Right lobe of liver (tissue), 6 donors: ENCODE results near the gene SPINT1. TPM values are rescaled to one million over a fixed set of nuclear protein-coding genes. Genes with fewer than 3 reads are reported as not detected.

Experiments used
- ATAC-seq, 4 donors: fragments of 200-7000 bp; cut with Tn5 transposase; one replicate each; pipeline ENCODE4 v1.9.1; 2020; ENCODE audit warnings: mild to moderate bottlenecking in 4 of 4, moderate library complexity in 4 of 4
- DNase-seq, 3 donors: peaks; one replicate each; pipeline ENCODE4 v3.0.0-alpha.2; 2020
- H3K27ac ChIP-seq, 3 donors: fragments of 200-600 bp; one replicate each; pipeline ENCODE4 v1.8.0; 2022
- H3K27me3 ChIP-seq, 2 donors: fragments of 200-600 bp; one replicate each; pipeline ENCODE4 v1.8.0; 2022
- H3K36me3 ChIP-seq, 4 donors: fragments of 200-600 bp; sonication (generic) in 1 of 4; one replicate each; pipeline versions ENCODE4 v1.5.1 to v1.8.0; 2017 to 2022; ENCODE audit warnings: control low read depth in 1 of 4
- H3K4me1 ChIP-seq, 4 donors: fragments of 200-600 bp; sonication (generic) in 1 of 4; one replicate each; pipeline versions ENCODE4 v1.5.1 to v1.8.0; 2017 to 2022; ENCODE audit warnings: control low read depth in 1 of 4
- H3K4me3 ChIP-seq, 3 donors: fragments of 200-600 bp; one replicate each; pipeline ENCODE4 v1.8.0; 2022
- H3K9me3 ChIP-seq, 4 donors: fragments of 200-600 bp; sonication (generic) in 1 of 4; one replicate each; pipeline versions ENCODE4 v1.5.1 to v1.8.0; 2017 to 2022; ENCODE audit warnings: control low read depth in 1 of 4
- CTCF ChIP-seq, 4 donors: fragments of 200-600 bp in 3 of 4; fragments of 450-650 bp in 1 of 4; IDR thresholded peaks; one replicate each; pipeline versions ENCODE4 v1.5.1 to v1.8.0; 2016 to 2022; ENCODE audit warnings: antibody characterized with exemption in 4 of 4, mild to moderate bottlenecking in 2 of 4
- POLR2A ChIP-seq: fragments of 450-650 bp; IDR thresholded peaks from one replicate; pipeline ENCODE4 v1.6.1; 2017; ENCODE audit warnings: antibody characterized with exemption, mild to moderate bottlenecking
- WGBS: methylation state at CpG from one replicate; pipeline ENCODE4 v1.1.6; 2018; ENCODE audit warnings: low coverage, low lambda C conversion rate; ENCODE audit not compliant: insufficient coverage; ENCODE audit errors: missing lambda C conversion rate; 5-methylcytosine and 5-hydroxymethylcytosine counted together
- intact Hi-C, 2 donors: fragments of 100-400 bp; cut with DNase I; formaldehyde crosslinking; loops; one replicate each; pipeline versions ENCODE4 v1.11.2 to v1.14.1; 2022
- total RNA-seq, 6 experiments: library from RNA; depleted of rRNA in 2 of 6; stranded (reverse); fragments of >200 nt in 2 of 6; fragmentation: NEBNext Ultra II Directional in 3 of 6; extraction: Animal tissue kit (Norgen Biotek cat#: 25700) in 3 of 6; gene quantifications; one replicate each; pipeline versions ENCODE4 v1.1.0 to v1.2.4, GENCODE V29; 2016 to 2023
- donor health status: DM: no; HTN: yes; CAD: no.
- donor health status: DM: no; HTN: no; CAD: no.
- donor health status: DM: no; HTN: no; CAD: no.
- donor health status: DM: no; HTN: yes; CAD: no.
- donor health status: DM: no; HTN: yes; CAD: no.

SPINT1 gene
- total RNA-seq, 6 experiments from 2014 or later, result 1.1 to 7.9 (median 3.0) TPM

- peak; percentile 97 to 99 (median 98) for TF ChIP-seq CTCF (IDR thresholded peaks at IDR 0.05)
- TF ChIP-seq POLR2A, result peak; percentile 82
- ATAC-seq (peak; percentile 92 to 97 (median 96)), DNase-seq (peak; percentile 99)
- peak within 1 kb of the TSS; percentile 72 to 95 (median 83) for H3K4me3 ChIP-seq
- H3K27ac ChIP-seq, result peak within 1 kb of the TSS; percentile 85 to 90 (median 88)
- H3K9me3 ChIP-seq, result no peaks in the 10 kb centered on the region
- H3K4me1 ChIP-seq, result peaks cover 0 to 18% (median 6%) of the 10 kb centered on the region in 4 donors
- intact Hi-C loops, result loop anchor here in 1 of 2 donors (5.0 kb wide), 1 partner anchor 37 kb away; no protein-coding TSS in a partner anchor
- H3K36me3 ChIP-seq, result peaks cover 0 to 19% (median 2%) of the 10 kb centered on the region in 4 donors
- 2% methylated on average over 30 of the region's 55 CpGs for WGBS
- no peaks in the 10 kb centered on the region for H3K27me3 ChIP-seq
These were observed 50.2 kb downstream of the SPINT1 start, which contains the start of gene VPS18 for GRCh38 chr15:40893733-40894680. Gene VPS18, plus strand, starts transcription at chr15:40894450. Its CDS starts 319 bp downstream, at chr15:40894769.

DNA sequence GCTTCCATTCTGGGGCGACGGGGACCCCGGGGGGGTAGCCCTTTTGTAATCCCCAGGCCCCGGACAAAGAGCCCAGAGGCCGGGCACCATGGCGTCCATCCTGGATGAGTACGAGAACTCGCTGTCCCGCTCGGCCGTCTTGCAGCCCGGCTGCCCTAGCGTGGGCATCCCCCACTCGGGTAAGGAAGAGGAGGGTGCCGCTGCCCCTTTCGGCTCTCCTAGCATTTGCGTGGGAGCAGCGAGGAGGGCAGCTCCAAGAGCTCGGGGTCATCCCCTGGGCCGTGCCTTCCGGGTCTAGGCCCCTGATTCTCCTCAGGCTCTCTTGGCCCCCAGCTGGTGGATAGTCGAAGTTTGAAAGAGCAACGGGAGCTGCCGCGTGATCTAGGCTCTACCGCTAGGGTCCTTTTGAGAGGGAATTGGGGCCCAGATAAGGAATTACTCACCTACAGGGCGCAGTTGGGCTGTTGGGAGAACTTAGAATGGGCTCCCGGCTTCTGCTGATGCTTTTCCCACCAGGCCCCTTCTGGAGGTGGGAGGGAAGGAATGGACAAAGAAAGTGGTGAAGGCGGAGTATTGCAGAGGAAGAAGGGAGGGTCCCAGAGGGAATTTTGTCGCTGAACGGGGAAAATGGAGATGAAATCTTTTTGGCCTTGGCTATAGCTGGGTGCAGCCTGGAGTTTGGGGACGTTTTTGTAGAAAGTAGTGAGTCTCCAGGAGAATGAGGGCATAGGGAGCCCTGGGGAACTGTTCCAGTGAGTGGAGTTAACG lies 51.0 kb downstream of the SPINT1 start:
- ATAC-seq, result peak; percentile 42 to 48 (median 45)
- peak overlapping the region; percentile 72 to 95 (median 83) for H3K4me3 ChIP-seq
- H3K36me3 ChIP-seq, result peaks cover 0 to 28% (median 7%) of the 10 kb centered on the region in 4 donors
- H3K27ac ChIP-seq, result peak overlapping the region; percentile 85 to 90 (median 88)
- peaks cover 0 to 18% (median 6%) of the 10 kb centered on the region in 4 donors for H3K4me1 ChIP-seq
- no peaks in the 10 kb centered on the region for H3K9me3 ChIP-seq
- 6% methylated on average over 15 of the region's 33 CpGs for WGBS
- peak in 2 of 3 donors; percentile 62 to 73 for DNase-seq
- no peaks in the 10 kb centered on the region for H3K27me3 ChIP-seq
- TF ChIP-seq CTCF (IDR thresholded peaks at IDR 0.05), result peak in 3 of 4 donors; percentile 19 to 51 (median 26)
- no peak for TF ChIP-seq POLR2A
- intact Hi-C loops, result loop anchor here in 1 of 2 donors (5.0 kb wide), 1 partner anchor 38 kb away; no protein-coding TSS in a partner anchor

GRCh38 chr15:40899536-40900207 lies 55.8 kb downstream of the SPINT1 start:
- 80% methylated on average over 1 of the region's 33 CpGs for WGBS
- Histone ChIP-seq H3K36me3 (peaks cover 0 to 45% (median 19%) of the 10 kb centered on the region in 4 donors), H3K27me3 (no peaks in the 10 kb centered on the region), H3K27ac (no peak overlapping the region), H3K4me3 (no peak overlapping the region), H3K9me3 (no peaks in the 10 kb centered on the region), H3K4me1 (peaks cover 0 to 16% (median 6%) of the 10 kb centered on the region in 4 donors)
- DNase-seq (no peak), ATAC-seq (no peak)
- TF ChIP-seq CTCF (IDR thresholded peaks at IDR 0.05), result no peak
- no peak for TF ChIP-seq POLR2A
- intact Hi-C loops, result loop anchor here (10.0 kb wide), 3 partner anchors 115 to 285 kb away; no protein-coding TSS in a partner anchor
